EH (cell line): Measurements from ENCODE around the gene RNASE13.

Experiments used
- DNase-seq: peaks from one replicate; pipeline ENCODE4 v3.0.0-alpha.2; 2015; ENCODE audit warnings: low read depth

RNASE13 gene

GRCh38 chr14:21063479-21063878 lies 28.9 kb upstream of the RNASE13 start:
- DNase-seq = peak; percentile 91

- DNase-seq = no peak
Measured at GRCh38 chr14:21061347-21061668, 26.7 kb upstream of the RNASE13 start.

GRCh38 chr14:21060614-21061346 lies 26.2 kb upstream of the RNASE13 start:
- DNase-seq = no peak

GRCh38 chr14:21059842-21060613 lies 25.4 kb upstream of the RNASE13 start:
- DNase-seq = peak; percentile 65

GRCh38 chr14:21058903-21059302 lies 24.3 kb upstream of the RNASE13 start:
- DNase-seq = no peak

- peak; percentile 50 for DNase-seq
Measured at GRCh38 chr14:21057803-21058675, 23.4 kb upstream of the RNASE13 start, which contains the start of gene RNASE8. TSS of gene RNASE8 (plus strand) at chr14:21057822. CDS start at chr14:21057893, 71 bp downstream.

GRCh38 chr14:21056520-21057163 lies 22.0 kb upstream of the RNASE13 start:
- DNase-seq = peak; percentile 63

GRCh38 chr14:21055432-21056117 lies 21.0 kb upstream of the RNASE13 start:
- no peak for DNase-seq

- no peak for DNase-seq
Measured at GRCh38 chr14:21054768-21055145, 20.1 kb upstream of the RNASE13 start.

- DNase-seq = no peak
Measured at GRCh38 chr14:21054123-21054767, 19.6 kb upstream of the RNASE13 start.

GRCh38 chr14:21053184-21054122 lies 18.8 kb upstream of the RNASE13 start:
- DNase-seq = no peak

- DNase-seq = no peak
Measured at GRCh38 chr14:21050597-21050996, 16.0 kb upstream of the RNASE13 start.

GRCh38 chr14:21049271-21049673 lies 14.7 kb upstream of the RNASE13 start:
- peak; percentile 70 for DNase-seq

GRCh38 chr14:21048638-21049037 lies 14.0 kb upstream of the RNASE13 start:
- no peak for DNase-seq

- peak; percentile 83 for DNase-seq
Measured at GRCh38 chr14:21047378-21047781, 12.8 kb upstream of the RNASE13 start.

- peak; percentile 8 for DNase-seq
Measured at GRCh38 chr14:21043974-21044618, 9.5 kb upstream of the RNASE13 start.

- DNase-seq = no peak
Measured at GRCh38 chr14:21043387-21043973, 8.9 kb upstream of the RNASE13 start.

- no peak for DNase-seq
Measured at GRCh38 chr14:21042918-21043317, 8.3 kb upstream of the RNASE13 start.
